Stimulated activated CD8-positive, alpha-beta memory T cell treated with anti-CD3 and anti-CD28 coated beads, Interleukin-12 subunit alpha, Interleukin-12 subunit beta, amount 100 ng/mL, for 1 hour (primary cell): ENCODE results near the gene SMURF2.
"Not testable (repeated sequence)": the region's sequence is repeated elsewhere in the genome, so short reads cannot be mapped to it uniquely, and the experiment has no call there.

Experiments used
- DNase-seq: peaks from one replicate; pipeline ENCODE4 v3.0.0-alpha.2; 2020; ENCODE audit warnings: low read depth

The SMURF2 gene

DNA sequence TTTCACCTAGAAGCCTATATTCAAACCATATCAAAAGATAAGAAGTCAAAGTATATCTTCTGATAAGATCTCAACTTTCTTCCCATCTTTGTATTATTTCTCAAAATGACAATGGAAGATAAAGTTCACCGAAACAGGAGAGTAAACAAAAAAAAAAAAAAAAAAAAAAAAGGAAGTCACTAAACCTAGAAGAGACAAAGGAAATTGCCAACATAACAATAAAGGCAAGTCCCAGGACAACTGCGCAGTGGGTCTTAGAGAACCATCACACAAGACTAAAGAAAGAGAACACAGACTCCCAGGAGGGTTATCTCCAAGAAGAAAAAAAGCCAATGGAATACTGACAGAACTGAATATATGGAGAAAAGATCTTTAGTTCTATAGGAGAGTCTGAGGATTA is 65.7 kb downstream of the SMURF2 start:
- no peak for DNase-seq

DNA sequence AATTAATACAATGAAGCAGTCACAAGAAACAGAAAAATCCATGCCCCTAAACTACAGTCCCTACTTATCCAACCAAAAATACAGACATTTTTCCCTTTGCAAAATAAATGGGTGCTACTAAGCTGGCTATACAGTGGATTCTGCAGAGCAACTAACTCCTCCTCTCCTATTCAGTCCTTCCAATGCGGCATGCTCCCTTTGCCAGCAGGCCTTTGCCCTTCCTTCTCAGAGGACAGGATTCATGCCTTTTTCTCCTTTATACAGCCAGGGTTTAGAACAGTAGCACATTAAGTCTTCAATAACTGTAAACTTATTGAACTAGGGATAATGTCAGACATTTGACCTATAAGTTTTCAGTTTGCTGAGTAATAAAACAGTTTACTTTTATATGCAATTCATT is 70.2 kb downstream of the SMURF2 start:
- DNase-seq = no peak

DNA sequence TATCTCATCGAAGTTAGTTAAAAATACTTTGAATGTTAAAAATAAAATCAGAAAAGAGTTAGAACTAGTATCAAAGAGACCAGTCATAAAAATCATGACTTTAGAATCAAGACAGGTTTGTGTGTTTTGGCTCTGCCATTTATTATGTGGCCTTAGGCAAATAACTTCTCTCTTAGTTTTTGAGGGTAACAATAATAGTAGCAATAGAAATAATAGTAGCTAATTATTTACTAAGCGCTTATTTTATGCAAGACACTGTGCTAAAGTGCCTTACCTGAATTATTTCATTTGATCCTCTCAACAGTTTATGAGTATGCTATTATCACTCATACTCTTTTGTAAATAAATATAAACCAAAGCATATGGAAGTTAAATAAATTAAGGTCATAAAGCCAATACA is 77.0 kb downstream of the SMURF2 start:
- DNase-seq = no peak

DNA sequence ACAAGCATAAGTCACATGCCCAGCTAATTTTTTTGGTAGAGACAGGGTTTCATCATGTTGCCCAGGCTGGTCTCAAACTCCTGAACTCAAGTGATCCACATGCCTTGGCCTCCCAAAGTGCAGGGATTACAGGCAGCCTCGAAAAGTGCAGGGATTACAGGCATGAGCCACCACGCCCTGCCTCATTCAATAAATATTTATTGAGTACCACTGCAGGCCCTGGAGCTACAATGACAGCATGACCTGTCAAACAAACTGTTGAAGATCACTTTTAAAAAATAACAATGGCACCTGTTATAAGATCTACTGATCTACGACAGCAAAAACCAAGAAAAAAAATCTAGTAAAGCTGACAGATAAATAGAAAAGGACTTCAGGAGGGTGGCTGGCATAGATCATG is 79.1 kb downstream of the SMURF2 start:
- no peak for DNase-seq

DNA sequence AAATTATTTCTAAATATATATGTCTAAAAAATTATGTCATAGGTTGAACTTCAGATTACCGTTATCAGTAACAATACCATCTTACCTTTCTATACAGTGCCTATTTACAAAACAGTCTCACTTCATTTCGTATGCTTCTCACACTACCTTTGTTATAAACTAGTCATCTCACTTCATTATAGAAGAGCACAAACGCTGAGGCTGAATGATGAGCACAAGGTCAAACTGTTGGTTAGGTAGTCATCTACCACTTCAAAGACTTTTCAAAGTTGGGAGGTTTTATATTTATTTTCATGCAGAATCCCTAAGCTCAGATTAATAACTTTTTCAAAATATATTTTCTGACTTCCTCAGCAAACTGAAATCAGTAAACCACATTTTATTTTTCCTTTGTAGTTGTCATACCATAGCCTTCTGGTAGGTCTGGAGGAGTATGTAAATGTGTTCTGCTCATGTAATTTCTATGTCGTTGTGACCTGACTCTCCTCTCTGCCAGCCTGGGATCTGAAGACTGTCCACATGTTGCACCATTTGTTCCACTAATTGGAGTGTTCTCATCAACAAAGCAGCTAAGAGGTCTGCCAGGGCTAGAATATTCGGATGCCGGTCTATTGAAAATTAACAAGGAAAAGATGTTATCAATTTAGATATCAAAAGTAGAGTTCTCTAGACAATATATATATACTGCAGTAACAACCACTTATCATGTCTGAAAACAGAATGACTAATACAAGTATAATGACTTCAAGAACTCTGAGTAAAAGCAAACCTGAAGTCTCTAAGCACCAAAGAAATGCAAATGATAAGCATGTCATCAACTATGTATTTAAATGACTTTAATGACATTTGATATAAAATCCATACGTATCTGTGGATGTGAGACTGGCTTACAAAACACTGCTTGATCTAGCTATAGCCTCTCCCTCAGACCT is 81.5 kb downstream of the SMURF2 start:
- no peak for DNase-seq

DNA sequence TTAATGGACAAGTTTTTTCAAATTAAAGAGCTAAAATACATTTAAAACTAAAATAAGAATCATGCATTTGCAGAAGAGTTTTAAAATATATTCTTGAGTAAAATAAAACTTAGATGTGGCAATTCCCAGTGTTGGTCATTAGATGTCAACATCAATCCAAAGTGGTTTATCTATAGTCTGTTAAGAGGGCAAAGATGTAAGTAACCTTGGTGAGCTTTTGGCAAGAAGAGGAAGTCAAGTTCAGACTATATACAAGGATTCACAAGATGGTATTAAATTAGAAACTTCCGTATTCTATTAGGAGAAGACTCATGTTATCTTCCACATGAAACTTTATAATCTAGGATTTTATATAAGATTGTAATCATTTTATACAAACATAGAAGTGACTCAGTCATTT is 82.2 kb downstream of the SMURF2 start:
- DNase-seq = no peak

DNA sequence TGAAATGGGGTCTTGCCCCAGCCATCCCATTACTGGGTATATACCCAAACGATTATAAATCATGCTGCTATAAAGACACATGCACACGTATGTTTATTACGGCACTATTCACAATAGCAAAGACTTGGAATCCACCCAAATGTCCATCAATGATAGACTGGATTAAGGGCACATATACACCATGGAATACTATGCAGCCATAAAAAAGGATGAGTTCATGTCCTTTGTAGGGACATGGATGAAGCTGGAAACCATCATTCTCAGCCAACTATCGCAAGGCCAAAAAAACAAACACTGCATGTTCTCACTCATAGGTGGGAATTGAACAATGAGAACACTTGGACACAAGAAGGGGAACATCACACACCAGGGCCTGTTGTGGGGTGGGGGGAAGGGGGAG is 85.1 kb downstream of the SMURF2 start:
- not testable (repeated sequence) for DNase-seq

DNA sequence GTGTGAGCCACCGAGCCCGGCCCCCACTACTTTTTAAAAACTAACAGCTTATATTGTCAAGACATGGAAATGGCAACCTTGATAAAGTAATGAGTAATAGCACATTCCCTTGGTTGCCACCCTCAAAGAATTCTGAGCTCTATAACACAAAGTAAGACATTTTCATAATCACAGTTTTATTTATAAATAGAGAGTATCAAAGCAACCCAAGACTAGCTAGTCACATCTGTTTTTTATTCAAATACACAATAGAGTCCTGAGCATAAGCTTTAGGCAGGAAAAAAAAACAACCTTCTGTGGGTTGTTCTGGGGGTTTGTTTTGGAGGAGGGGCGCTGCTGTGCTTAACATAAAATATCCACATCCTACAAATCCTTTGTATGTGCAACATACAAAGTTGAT is 86.7 kb downstream of the SMURF2 start:
- no peak for DNase-seq

DNA sequence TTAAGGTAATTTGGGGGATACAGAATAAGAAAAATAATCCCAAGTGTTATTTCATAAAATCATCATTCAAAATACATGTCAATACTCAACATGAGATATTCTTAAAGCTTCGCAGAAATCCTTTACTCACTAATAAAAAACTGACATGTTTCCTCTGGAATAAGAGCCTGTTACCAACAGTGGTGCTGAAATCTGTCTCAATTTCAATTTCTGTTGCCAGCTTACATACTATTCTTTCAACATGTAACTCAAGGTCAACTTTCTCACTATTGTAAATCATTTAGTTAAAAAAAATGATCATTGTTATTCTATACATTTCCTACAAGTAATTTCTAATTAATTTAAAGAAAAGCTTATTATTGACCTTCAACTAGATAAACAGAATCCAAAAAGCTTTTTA is 87.5 kb downstream of the SMURF2 start:
- DNase-seq = no peak

DNA sequence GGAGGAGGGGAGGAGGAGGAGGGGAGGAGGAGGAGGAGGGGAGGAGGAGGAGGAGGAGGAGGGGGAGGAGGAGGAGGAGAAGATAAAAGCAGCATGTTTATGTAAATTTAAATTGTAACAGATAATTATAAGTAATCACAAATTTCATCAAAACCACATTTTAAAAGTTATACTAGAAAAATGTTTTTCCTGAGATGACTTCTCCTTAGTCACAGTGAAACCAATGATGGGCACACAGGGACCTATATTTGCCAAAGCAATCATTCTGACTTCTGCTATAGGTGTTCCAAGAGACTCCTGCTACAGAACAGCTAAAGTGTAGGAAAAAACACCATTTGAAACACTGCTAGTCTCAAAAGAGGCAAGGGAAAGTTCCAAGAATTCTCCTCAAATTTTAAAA is 88.9 kb downstream of the SMURF2 start:
- no peak for DNase-seq

DNA sequence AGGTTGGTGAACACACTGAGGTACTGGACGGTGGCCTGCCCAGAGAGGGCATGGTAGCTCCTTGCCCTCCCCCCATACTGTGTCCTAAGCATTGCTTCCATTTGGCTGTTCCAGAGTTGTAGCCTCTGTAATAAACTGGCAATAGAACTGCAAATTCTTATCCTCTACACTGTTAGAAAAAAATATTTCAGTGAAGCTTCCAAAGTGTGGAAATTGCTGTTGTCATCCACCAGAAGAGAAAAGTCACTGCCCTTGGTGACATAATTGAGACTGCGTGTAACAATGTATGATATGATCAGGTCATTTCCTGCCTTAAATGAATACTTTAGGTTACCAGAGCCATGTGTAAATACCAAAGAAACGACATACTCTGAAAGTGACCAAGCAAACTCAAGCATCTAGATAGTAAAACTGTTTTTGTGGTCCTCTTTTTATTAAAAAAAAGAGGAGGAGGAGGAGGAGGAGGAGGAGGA is 89.4 kb downstream of the SMURF2 start:
- no peak for DNase-seq

DNA sequence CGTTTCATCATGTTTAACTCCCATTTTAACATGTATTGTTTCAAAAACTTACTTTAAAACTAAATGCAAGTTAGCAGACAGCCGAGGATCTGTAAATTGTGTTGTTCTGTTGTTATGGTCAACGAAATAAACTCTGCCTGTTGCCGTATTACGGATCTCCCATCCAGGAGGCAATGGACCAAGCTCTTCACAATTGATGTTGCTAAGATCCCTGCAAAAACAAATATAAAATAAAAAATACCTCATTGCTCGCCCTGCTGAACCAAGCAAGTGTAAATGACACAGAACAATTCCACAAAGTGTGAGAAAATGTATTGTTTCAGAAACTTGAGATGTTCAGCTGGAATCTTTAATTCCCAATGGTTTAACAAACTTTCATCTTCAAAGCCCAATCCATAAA is 90.4 kb downstream of the SMURF2 start:
- DNase-seq = no peak

DNA sequence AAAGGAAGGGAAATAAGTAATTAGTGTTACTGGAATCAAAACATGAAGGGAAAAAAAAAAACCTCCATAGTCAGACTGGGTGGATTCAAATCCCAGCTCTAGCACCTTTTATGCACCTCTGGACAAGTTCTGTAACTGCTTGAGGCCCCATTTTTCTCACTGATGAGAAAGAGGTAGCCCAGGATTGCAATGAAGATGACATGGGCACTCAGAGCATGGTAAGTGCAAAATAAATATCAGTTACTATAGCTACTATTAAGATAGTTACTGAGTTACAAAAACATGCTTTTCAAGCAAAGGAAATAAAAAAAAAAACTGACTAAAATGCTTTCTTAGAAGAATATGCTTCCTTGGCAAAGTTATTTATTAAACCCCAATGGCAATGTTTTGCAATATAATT is 96.5 kb downstream of the SMURF2 start:
- no peak for DNase-seq

DNA sequence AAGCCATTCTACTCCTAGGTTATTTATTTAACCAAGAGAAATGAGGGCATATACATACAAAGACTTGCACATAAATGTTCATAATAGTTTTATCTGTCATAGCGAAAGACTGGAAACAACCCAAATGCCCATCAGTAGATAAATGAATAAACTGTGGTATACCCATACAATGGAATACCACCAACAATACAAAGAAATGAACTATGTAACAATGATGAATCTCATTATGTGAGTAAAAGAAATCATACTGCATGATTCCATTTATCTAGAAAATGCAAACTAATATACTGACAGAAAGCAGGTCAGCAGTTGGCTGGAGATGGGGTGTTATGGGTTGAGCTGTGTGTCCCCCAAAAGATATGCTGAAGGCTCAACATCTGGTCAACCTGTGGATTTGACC is 98.0 kb downstream of the SMURF2 start:
- no peak for DNase-seq

DNA sequence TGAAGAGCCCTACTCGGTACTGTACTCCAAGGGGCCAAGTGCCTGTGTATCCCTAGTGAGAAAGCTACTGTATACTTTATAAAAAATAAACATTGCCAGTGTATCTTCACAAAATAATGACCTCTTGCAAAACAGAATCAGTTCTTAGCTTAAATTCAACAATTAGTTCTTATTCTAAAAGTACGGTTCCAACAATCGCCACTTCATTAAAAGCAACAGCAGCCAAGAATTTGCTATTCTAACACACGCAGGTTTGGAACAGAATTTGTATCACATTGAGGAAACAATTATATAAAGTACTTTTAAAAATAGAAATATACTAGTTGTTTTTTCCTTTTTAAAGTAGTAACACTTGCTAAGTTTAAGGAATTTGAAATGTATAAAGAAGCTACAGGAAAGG is 106.8 kb downstream of the SMURF2 start:
- DNase-seq = no peak

DNA sequence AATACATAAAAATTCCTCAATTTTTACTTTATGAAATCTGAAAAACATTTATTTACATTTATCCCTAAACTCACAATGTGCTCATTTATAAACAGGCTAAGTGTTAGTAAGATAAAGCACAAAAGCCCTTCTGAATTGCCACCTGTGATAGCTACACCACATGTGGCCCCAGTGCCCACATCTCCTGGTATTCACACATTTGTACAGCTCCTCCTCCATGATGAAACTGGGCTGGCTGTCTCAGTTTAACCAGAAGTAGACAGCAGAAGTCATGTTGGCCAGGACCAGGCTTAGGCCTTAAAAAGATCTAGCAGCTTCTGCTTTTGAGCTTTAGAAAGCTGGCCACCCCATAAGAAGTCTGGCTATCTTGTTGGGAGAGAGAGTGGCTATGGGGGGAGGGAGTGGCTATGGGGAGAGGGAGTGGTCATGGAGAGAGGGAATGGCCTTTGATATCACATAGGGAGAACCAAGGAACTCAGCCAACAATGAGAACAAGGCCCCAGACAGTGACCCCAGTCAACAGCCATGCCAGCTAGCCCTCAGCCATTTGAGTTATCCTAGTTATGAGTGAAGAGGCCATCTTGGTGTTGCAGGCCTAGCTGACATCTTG is 108.0 kb downstream of the SMURF2 start:
- DNase-seq = no peak

DNA sequence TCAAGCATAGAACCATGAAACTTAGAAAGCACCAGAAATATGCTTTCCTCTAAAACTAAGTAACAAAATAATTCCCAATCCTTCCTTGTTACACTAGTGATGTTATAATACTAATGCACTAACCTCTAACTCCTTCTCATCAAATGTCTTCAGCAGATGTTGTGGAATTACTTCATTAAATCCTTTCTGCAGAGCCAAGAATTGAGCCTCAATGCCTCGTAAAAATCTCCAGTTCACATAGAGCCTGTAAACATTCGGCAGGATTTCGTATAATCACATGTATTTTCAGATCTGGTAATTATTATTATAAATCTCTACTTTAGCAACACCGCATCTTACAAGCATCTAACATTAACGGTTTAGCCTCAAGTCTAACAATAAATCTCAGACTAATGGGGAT is 110.6 kb downstream of the SMURF2 start:
- DNase-seq = no peak

DNA sequence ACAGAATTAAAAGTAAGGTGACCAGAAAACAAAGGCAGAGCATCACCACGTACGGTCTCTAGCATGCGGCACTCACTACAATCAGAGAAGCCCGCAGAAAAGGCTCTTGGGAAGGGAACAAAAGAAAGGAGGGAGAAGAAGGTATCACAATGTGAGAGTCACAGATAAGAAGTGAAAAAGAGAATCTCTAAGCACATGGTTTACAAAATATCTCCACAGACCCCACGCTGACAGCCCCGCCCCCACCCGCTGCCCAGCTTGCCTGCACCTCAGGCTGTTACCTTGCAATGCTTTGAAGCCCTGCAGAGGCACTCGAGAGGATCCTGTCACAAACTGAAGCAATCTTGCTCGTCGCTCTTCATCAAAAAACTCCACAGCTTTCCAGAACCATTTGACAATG is 114.8 kb downstream of the SMURF2 start:
- DNase-seq = no peak

DNA sequence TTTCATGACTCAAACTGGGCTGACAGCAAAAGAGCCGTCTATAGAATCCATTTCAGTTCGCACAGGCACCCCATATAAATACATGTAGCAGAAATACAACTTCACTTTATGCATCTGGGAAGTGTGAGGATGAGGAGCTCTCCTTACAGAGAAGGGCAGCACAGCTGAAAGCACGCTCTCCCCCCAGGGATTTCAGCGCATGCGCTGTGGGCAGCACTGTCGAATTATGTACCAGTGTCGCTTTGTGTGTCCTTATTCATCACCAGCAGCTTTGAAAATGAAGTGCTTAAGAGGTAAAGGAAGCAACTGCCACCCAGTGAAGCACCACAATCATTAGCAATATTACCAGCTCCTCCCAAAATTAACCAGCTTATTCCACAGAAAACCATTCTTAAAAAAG is 115.4 kb downstream of the SMURF2 start:
- DNase-seq = no peak

DNA sequence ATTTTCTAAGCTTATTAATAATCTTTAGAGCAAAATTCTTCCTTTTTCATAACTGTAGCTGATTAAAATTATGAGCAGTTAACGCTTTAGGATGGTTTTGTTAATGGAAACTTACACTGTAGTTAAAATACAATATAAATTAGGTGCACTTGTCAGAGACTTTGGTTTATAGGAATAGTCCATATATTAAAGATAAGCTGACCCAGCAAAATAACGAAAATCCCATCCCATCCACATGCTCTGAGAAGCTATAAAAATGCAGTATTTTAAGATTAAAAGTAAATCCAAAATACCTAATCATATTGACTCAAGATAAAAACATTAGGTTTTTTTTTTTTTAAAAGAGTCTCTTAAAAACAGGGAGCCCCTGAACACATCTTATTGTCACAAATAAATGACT is 117.4 kb downstream of the SMURF2 start:
- no peak for DNase-seq

DNA sequence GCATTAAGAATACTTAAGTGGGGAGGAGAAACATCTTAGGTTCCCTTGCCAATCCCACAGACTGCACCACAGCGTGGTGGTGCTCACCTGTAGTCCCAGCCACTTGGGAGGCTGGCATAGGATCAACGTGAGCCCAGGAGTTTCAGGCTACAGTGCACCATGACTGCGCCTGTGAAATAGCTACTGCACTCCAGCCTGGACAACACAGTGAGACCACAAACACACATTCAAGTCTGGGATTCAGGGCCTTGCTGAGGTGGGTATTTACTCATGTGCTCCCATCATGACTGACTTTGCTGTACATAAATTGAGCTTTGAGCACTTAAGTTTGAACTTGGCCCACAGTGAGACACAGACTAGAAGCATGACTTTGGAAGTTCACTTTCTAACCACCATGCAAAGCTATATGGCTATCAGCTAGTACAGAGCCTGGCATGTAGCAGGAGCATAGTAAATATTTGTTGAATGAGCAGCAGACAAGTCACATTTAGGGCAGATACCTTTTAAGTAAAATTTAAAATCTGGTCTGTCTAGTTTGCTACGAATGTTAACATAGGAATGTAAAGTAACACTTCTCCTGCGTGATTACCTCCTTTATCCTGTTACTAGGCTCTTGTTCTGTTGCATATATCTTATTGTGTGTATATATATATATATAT is 121.9 kb downstream of the SMURF2 start:
- DNase-seq = no peak

DNA sequence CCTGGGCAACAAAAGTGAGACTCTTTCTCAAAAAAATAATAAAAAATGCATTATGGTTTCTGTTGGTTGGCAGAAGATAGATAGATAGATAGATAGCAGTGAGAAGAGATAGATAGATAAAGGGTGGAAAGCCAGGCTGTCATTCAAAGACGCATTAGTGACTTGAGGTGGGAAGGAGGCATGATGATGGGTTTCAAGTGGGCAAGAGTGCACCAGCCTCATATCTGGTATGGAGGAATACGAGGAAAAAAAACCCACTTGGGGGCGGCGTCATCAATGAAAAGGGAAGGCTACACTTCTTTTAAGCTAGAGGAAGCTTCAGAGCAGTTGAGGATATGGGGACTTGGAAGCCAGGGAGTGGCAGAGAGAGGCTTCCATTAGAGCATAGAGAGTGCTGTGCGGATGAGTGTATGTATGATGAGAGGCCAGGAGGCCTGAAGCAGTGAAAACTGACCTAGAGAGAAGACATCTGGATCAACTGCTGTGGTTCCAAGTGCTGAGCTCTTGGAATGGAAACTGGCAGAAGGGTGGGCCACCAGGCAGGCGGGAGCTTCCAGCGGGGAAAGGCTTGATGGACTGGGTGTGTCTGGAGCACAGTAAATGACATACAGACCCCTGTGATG is 123.5 kb downstream of the SMURF2 start:
- DNase-seq = no peak

DNA sequence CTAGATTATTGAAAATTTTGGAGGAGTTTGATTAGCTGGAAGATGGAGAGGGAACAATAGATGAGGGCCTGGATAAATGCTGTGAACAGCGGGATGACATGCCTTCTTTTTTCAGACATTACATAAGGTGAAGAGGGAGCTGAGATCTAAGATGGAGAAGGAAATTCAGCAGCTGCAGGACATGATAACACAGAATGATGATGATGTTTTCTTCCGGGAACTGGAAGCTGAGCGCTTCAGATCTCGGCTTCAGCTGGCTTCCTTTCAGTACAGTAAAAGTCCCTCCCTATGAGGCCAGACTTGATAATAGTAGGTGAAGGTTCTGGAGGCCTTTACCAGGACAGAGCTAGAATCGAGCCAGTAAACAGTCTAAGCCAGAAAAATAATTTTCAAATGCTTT is 124.6 kb downstream of the SMURF2 start:
- DNase-seq = no peak
